ENCODE measurements around the gene ERI3. TPM values are rescaled to one million over a fixed set of nuclear protein-coding genes. Genes with fewer than 3 reads are reported as not detected.

ERI3 gene
- total and polyA plus RNA-seq, 2 of the 13 experiments (the other 11 are each of a cell fraction or from before 2014, with no cell fraction given) = 35.6 to 35.9 TPM

- TF ChIP-seq AFF4 (CRISPR knock-in tag; IDR thresholded peaks at IDR 0.05) (no peak), ZFX (CRISPR knock-in tag; IDR thresholded peaks at IDR 0.05; ENCODE audit: low read depth) (no peak), ZSCAN30 (CRISPR knock-in tag; IDR thresholded peaks at IDR 0.05) (no peak), ZHX1 (CRISPR knock-in tag; IDR thresholded peaks at IDR 0.05; ENCODE audit: low read depth) (no peak), ZNF816 (CRISPR knock-in tag; IDR thresholded peaks at IDR 0.05; ENCODE audit: borderline replicate concordance) (no peak)
These were observed 8.2 kb downstream of the ERI3 start (continued) for GRCh38 chr1:44346878-44347277.

GRCh38 chr1:44346184-44346583, 8.9 kb downstream of the ERI3 start:
- H3K79me2 ChIP-seq (ENCODE audit: insufficient read depth, low read length) = peaks cover 4% of the 10 kb centered on the region
- no peak for ATAC-seq
- H2AFZ ChIP-seq (ENCODE audit: low read length) = no peak overlapping the region
- H3K4me2 ChIP-seq (ENCODE audit: low read depth, low read length) = no peak overlapping the region
- no TSS peak for BruUV-seq (replicated peaks)
- ChIA-PET POLR2A (interaction anchor here (1.0 kb wide), 1 partner anchor 8 kb away, joined by 4 read pairs; the partner anchor contains the start of gene ERI3), CTCF (ENCODE audit: low intra/inter-chr PET ratio, low total read pairs) (no interaction called here)
- no peaks in the 10 kb centered on the region for H3K9me3 ChIP-seq (ENCODE audit: low read length)
- H3K9ac ChIP-seq (ENCODE audit: insufficient read depth, low read depth, low read length) = no peak overlapping the region
- no peaks in the 10 kb centered on the region; a peak in 1 of 5 replicates for H3K36me3 ChIP-seq (replicated peaks in 1 of 2; ENCODE audit: control insufficient read depth in 1 of 2, insufficient read depth in 2 of 2, low read length in 2 of 2)
- H3K4me1 ChIP-seq (ENCODE audit: insufficient read depth, low read length) = no peaks in the 10 kb centered on the region
- no peak for FAIRE-seq
- DNase-seq (ENCODE audit: low spot score) = no peak
- H3K27ac ChIP-seq (ENCODE audit: extremely low read length, insufficient read depth, low read length) = no peak overlapping the region
- H3K4me3 ChIP-seq (replicated peaks in 1 of 3; ENCODE audit: insufficient read depth in 1 of 3, low read depth in 2 of 3, low read length in 3 of 3) = no peak overlapping the region
- no peaks in the 10 kb centered on the region for H3K27me3 ChIP-seq (ENCODE audit: control insufficient read depth in 1 of 2, insufficient read depth in 2 of 2, low read length in 2 of 2)
- in situ Hi-C loops (cut with HindIII; ENCODE audit: extremely low pct_ligation_motif_present, low pct_unique_long_range_greater_than_20kb) (no loop called here), intact Hi-C loops (cut with micrococcal nuclease; ENCODE audit: unreplicated experiment) (no loop called here)
- 100% methylated on average over 2 of the region's 2 CpGs for WGBS (ENCODE audit: low lambda C conversion rate)
- no peaks in the 10 kb centered on the region for H4K20me1 ChIP-seq (ENCODE audit: insufficient read depth, low read length)
- TF ChIP-seq EEA1 (CRISPR knock-in tag; IDR thresholded peaks at IDR 0.05; ENCODE audit: borderline replicate concordance) = no peak
- TF ChIP-seq NR2F1 (CRISPR knock-in tag; IDR thresholded peaks at IDR 0.05) = no peak
- no peak for TF ChIP-seq SP140L (CRISPR knock-in tag; IDR thresholded peaks at IDR 0.05; ENCODE audit: borderline replicate concordance)
- TF ChIP-seq MXI1 (IDR thresholded peaks at IDR 0.05; ENCODE audit: borderline replicate concordance, low read depth, low read length) = no peak
- no peak for TF ChIP-seq ZNF496 (CRISPR knock-in tag; IDR thresholded peaks at IDR 0.05; ENCODE audit: insufficient replicate concordance)
- no peak for TF ChIP-seq ZNF605 (CRISPR knock-in tag; IDR thresholded peaks at IDR 0.05)
- no peak for TF ChIP-seq FOXK2 (IDR thresholded peaks at IDR 0.05)
- no peak for TF ChIP-seq ARID2 (CRISPR knock-in tag; IDR thresholded peaks at IDR 0.05; ENCODE audit: borderline replicate concordance)
- TF ChIP-seq ZXDC (CRISPR knock-in tag; IDR thresholded peaks at IDR 0.05) = no peak
- TF ChIP-seq KLF16 (CRISPR knock-in tag; IDR thresholded peaks at IDR 0.05) = no peak
